Mesenchymal stem cell (in vitro differentiated cells and primary cell): ENCODE results near the gene CDKN2B-AS1.

ENCODE experiments used
- DNase-seq: peaks from one replicate; pipeline ENCODE4 v3.0.0-alpha.2; 2013
- H2AFZ ChIP-seq: one replicate; pipeline ENCODE4 v1.6.1; 2013; ENCODE audit warnings: low read depth, mild to moderate bottlenecking, control low read depth, inconsistent platforms, low read length, moderate library complexity
- H2AK5ac ChIP-seq: 2 replicates; pipeline ENCODE4 v1.6.1; 2013; ENCODE audit warnings: low read length, moderate library complexity, mild to moderate bottlenecking, inconsistent platforms; ENCODE audit not compliant: severe bottlenecking
- H2BK120ac ChIP-seq: one replicate; pipeline ENCODE4 v1.6.1; 2013; ENCODE audit warnings: low read depth, mild to moderate bottlenecking, inconsistent platforms, low read length, moderate library complexity
- H2BK12ac ChIP-seq, 2 experiments: one replicate each; pipeline ENCODE4 v1.6.1; 2013; ENCODE audit warnings: inconsistent platforms in 2 of 2, low read length in 2 of 2, mild to moderate bottlenecking in 2 of 2, moderate library complexity in 2 of 2, control low read depth in 1 of 2
- H2BK15ac ChIP-seq: one replicate; pipeline ENCODE4 v1.6.1; 2013; ENCODE audit warnings: mild to moderate bottlenecking, low read depth, inconsistent platforms; ENCODE audit not compliant: poor library complexity, severe bottlenecking
- H2BK5ac ChIP-seq: 2 replicates; pipeline ENCODE4 v1.6.1; 2013; ENCODE audit warnings: low read depth, mild to moderate bottlenecking, low read length, control low read depth, inconsistent platforms; ENCODE audit not compliant: poor library complexity, severe bottlenecking
- H3K14ac ChIP-seq, 2 experiments: one replicate each; pipeline ENCODE4 v1.6.1; 2013; ENCODE audit warnings: inconsistent platforms in 2 of 2, low read length in 2 of 2, control low read depth in 1 of 2, mild to moderate bottlenecking in 1 of 2, moderate library complexity in 1 of 2
- H3K18ac ChIP-seq, 2 experiments: one replicate each; pipeline ENCODE4 v1.6.1; 2013; ENCODE audit warnings: inconsistent platforms in 2 of 2, low read length in 2 of 2, control low read depth in 1 of 2, low read depth in 1 of 2, mild to moderate bottlenecking in 1 of 2
- H3K23ac ChIP-seq, 2 experiments: one replicate each; pipeline ENCODE4 v1.6.1; 2013; ENCODE audit warnings: inconsistent platforms in 2 of 2, low read length in 2 of 2, mild to moderate bottlenecking in 2 of 2, moderate library complexity in 2 of 2, control low read depth in 1 of 2
- H3K27ac ChIP-seq: 2 replicates; pipeline ENCODE4 v1.5.1; 2013; ENCODE audit warnings: mild to moderate bottlenecking, moderate library complexity, low read length, control low read depth, inconsistent platforms; ENCODE audit not compliant: poor library complexity, severe bottlenecking
- H3K27me3 ChIP-seq, 2 experiments: 2 replicates each; pipeline versions ENCODE4 v1.6.1 to v1.7.0; 2013; ENCODE audit warnings: low read length in 2 of 2, mild to moderate bottlenecking in 2 of 2, moderate library complexity in 2 of 2, control low read depth in 1 of 2, inconsistent platforms in 1 of 2; ENCODE audit not compliant: control insufficient read depth in 1 of 2, insufficient read depth in 1 of 2
- H3K36me3 ChIP-seq, 2 experiments: 2 replicates each; pipeline versions ENCODE4 v1.6.1 to v1.7.0; 2013; ENCODE audit warnings: low read length in 2 of 2, control low read depth in 1 of 2, inconsistent platforms in 1 of 2, low read depth in 1 of 2, mild to moderate bottlenecking in 1 of 2; ENCODE audit not compliant: insufficient read depth in 2 of 2, control insufficient read depth in 1 of 2
- H3K4ac ChIP-seq, 2 experiments: one replicate each; pipeline ENCODE4 v1.6.1; 2013; ENCODE audit warnings: inconsistent platforms in 2 of 2, low read length in 2 of 2, mild to moderate bottlenecking in 2 of 2, moderate library complexity in 2 of 2, control low read depth in 1 of 2, low read depth in 1 of 2
- H3K4me1 ChIP-seq: 2 replicates; pipeline ENCODE4 v1.6.1; 2013; ENCODE audit warnings: low read depth, low read length, control low read depth; ENCODE audit not compliant: control insufficient read depth, insufficient read depth
- H3K4me2 ChIP-seq: 2 replicates; pipeline ENCODE4 v1.6.1; 2013; ENCODE audit warnings: low read length, mild to moderate bottlenecking, inconsistent platforms; ENCODE audit not compliant: poor library complexity, severe bottlenecking
- H3K4me3 ChIP-seq, 2 experiments: 2 replicates each; pipeline versions ENCODE4 v1.5.1 to v1.7.0; 2013; ENCODE audit warnings: low read length in 2 of 2, mild to moderate bottlenecking in 2 of 2, control low read depth in 1 of 2, low read depth in 1 of 2; ENCODE audit not compliant: insufficient read depth in 1 of 2
- H3K79me1 ChIP-seq: replicated peaks from 2 replicates; pipeline ENCODE4 v1.6.1; 2013; ENCODE audit warnings: mild to moderate bottlenecking, control low read depth, low read length, inconsistent platforms; ENCODE audit not compliant: poor library complexity, severe bottlenecking
- H3K9ac ChIP-seq: 2 replicates; pipeline ENCODE4 v1.7.0; 2013; ENCODE audit warnings: mild to moderate bottlenecking, low read length, moderate library complexity
- H3K9me3 ChIP-seq: 2 replicates; pipeline ENCODE4 v1.7.0; 2013; ENCODE audit warnings: mild to moderate bottlenecking, low read length; ENCODE audit not compliant: control insufficient read depth
- H4K8ac ChIP-seq: one replicate; pipeline ENCODE4 v1.6.1; 2013; ENCODE audit warnings: inconsistent platforms, mild to moderate bottlenecking, low read length, moderate library complexity
- H4K91ac ChIP-seq: one replicate; pipeline ENCODE4 v1.6.1; 2013; ENCODE audit warnings: mild to moderate bottlenecking, low read length, inconsistent platforms
- WGBS: methylation state at CpG from one replicate; pipeline ENCODE4 v1.1.7; 2013; ENCODE audit warnings: mixed read lengths; 5-methylcytosine and 5-hydroxymethylcytosine counted together

CDKN2B-AS1 gene

GRCh38 chr9:22002038-22002437 is 7.4 kb downstream of the CDKN2B-AS1 start:
- Histone ChIP-seq H2AFZ (no peak overlapping the region), H4K91ac (no peak overlapping the region), H3K18ac (no peak overlapping the region), H4K8ac (no peak overlapping the region), H3K4me1 (peaks cover 12% of the 10 kb centered on the region), H2BK120ac (no peak overlapping the region), H3K4me3 (no peak overlapping the region), H3K27me3 (no peaks in the 10 kb centered on the region), H3K9me3 (no peaks in the 10 kb centered on the region), H3K14ac (no peak overlapping the region), H3K23ac (no peak overlapping the region), H2BK12ac (no peak overlapping the region), H2BK15ac (no peak overlapping the region), H3K27ac (no peak overlapping the region), H3K79me1 (peaks cover 12% of the 10 kb centered on the region), H2BK5ac (no peak overlapping the region), H3K36me3 (peaks cover 13 to 38% of the 10 kb centered on the region in 2 experiments), H3K4ac (no peak overlapping the region), H3K9ac (peak overlapping the region; percentile 10), H2AK5ac (no peak overlapping the region), H3K4me2 (no peak overlapping the region)
- 100% methylated on average over 1 of the region's 1 CpG for WGBS
- DNase-seq, result no peak

- H2BK120ac ChIP-seq, result no peak overlapping the region
- peak overlapping the region in 1 of 2 experiments; percentile 29 for H2BK12ac ChIP-seq
- peak overlapping the region in 1 of 2 experiments; percentile 86 for H3K4ac ChIP-seq
- peak overlapping the region in 1 of 2 experiments; percentile 93 for H3K4me3 ChIP-seq
- H2AFZ ChIP-seq, result no peak overlapping the region
- no peak overlapping the region for H3K27ac ChIP-seq
- H3K4me2 ChIP-seq, result no peak overlapping the region
- DNase-seq, result peak; percentile 79
- peak overlapping the region; percentile 74 for H4K8ac ChIP-seq
- H4K91ac ChIP-seq, result peak overlapping the region; percentile 53
- peak overlapping the region; percentile 0 to 85 for H3K18ac ChIP-seq
- H3K36me3 ChIP-seq, result peaks cover 13 to 38% of the 10 kb centered on the region in 2 experiments
- peak overlapping the region in 1 of 2 experiments; percentile 96 for H3K14ac ChIP-seq
- no peak overlapping the region for H2AK5ac ChIP-seq
- 21% methylated on average over 22 of the region's 25 CpGs for WGBS
- H3K4me1 ChIP-seq, result peaks cover 13% of the 10 kb centered on the region
- peaks cover 10% of the 10 kb centered on the region for H3K79me1 ChIP-seq
- H3K9ac ChIP-seq, result peak overlapping the region; percentile 98
- H3K9me3 ChIP-seq, result no peaks in the 10 kb centered on the region
- H2BK15ac ChIP-seq, result no peak overlapping the region
- peak overlapping the region in 1 of 2 experiments; percentile 66 for H3K23ac ChIP-seq
- H2BK5ac ChIP-seq, result no peak overlapping the region
- H3K27me3 ChIP-seq, result no peaks in the 10 kb centered on the region
Observed at GRCh38 chr9:22005021-22005701, 10.6 kb downstream of the CDKN2B-AS1 start.

GRCh38 chr9:22005702-22006606 is 11.4 kb downstream of the CDKN2B-AS1 start:
- DNase-seq, result peak; percentile 73
- H3K4ac ChIP-seq, result peak overlapping the region; percentile 67 to 79

GRCh38 chr9:22008384-22008716 is 13.8 kb downstream of the CDKN2B-AS1 start:
- Histone ChIP-seq H2BK120ac (no peak overlapping the region), H3K4me2 (peak overlapping the region; percentile 33), H3K27me3 (no peaks in the 10 kb centered on the region), H3K23ac (no peak overlapping the region), H3K4me3 (peak overlapping the region; percentile 89 to 93), H2AFZ (no peak overlapping the region), H3K4ac (no peak overlapping the region), H3K79me1 (peaks cover 19% of the 10 kb centered on the region), H3K9ac (peak overlapping the region; percentile 98), H2AK5ac (no peak overlapping the region), H2BK5ac (no peak overlapping the region), H3K4me1 (peaks cover 13% of the 10 kb centered on the region), H4K8ac (no peak overlapping the region), H3K27ac (peak overlapping the region; percentile 66), H3K36me3 (peaks cover 18 to 31% of the 10 kb centered on the region in 2 experiments), H2BK15ac (no peak overlapping the region), H3K18ac (peak overlapping the region in 1 of 2 experiments; percentile 95), H4K91ac (no peak overlapping the region), H3K14ac (no peak overlapping the region), H2BK12ac (no peak overlapping the region), H3K9me3 (no peaks in the 10 kb centered on the region)
- WGBS, result under 1% methylated on average over 8 of the region's 8 CpGs
- no peak for DNase-seq

More at GRCh38 chr9:22005702-22006606, 11.4 kb downstream of the CDKN2B-AS1 start:
- peak overlapping the region in 1 of 2 experiments; percentile 93 for H3K14ac ChIP-seq
- no peak overlapping the region for H2BK5ac ChIP-seq
- H4K8ac ChIP-seq, result peak overlapping the region; percentile 59
- peaks cover 13% of the 10 kb centered on the region for H3K79me1 ChIP-seq
- 6% methylated on average over 40 of the region's 44 CpGs for WGBS
- H3K4me3 ChIP-seq, result peak overlapping the region; percentile 44 to 93
- H3K4me2 ChIP-seq, result peak overlapping the region; percentile 0
- peaks cover 13 to 38% of the 10 kb centered on the region in 2 experiments for H3K36me3 ChIP-seq
- peak overlapping the region in 1 of 2 experiments; percentile 100 for H3K23ac ChIP-seq
- H2AFZ ChIP-seq, result no peak overlapping the region
- no peak overlapping the region for H3K27ac ChIP-seq
- peak overlapping the region in 1 of 2 experiments; percentile 92 for H2BK12ac ChIP-seq
- H2AK5ac ChIP-seq, result no peak overlapping the region
- H2BK15ac ChIP-seq, result no peak overlapping the region
- H3K9me3 ChIP-seq, result no peaks in the 10 kb centered on the region
- H4K91ac ChIP-seq, result peak overlapping the region; percentile 40
- no peak overlapping the region for H2BK120ac ChIP-seq
- H3K18ac ChIP-seq, result peak overlapping the region; percentile 0 to 81
- peaks cover 13% of the 10 kb centered on the region for H3K4me1 ChIP-seq
- peak overlapping the region; percentile 98 for H3K9ac ChIP-seq
- H3K27me3 ChIP-seq, result no peaks in the 10 kb centered on the region
